Stimulated activated CD8-positive, alpha-beta memory T cell treated with anti-CD3 and anti-CD28 coated beads, Interleukin-4, amount 100 ng/mL, for 4 hours (primary cell): ENCODE results near the gene TAAR1.
"Not testable (repeated sequence)": the region's sequence is repeated elsewhere in the genome, so short reads cannot be mapped to it uniquely, and the experiment has no call there.

ENCODE experiments used
- DNase-seq, 2 donors: peaks; one replicate each; pipeline ENCODE4 v3.0.0-alpha.2; 2020; ENCODE audit warnings: low read depth in 2 of 2, low spot score in 1 of 2

The TAAR1 gene

DNA sequence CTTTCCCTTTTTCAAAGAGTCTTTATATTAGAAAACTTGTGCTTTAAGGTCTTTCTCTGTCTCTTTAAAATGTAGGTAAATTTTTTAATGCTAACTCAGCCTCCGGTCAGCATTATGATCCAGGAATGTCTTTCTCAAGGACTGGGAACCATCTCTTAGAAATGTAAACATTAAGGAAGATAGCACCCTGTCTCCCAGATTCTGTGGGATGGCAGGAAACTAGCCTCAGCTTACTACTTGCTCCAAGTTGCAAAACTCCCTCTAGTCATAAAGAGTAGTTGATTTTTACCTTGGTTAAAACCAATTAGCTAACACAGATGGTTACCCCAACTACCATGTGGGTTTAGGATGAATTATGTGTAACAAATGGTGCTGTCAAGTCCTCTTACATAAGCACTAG is 4.7 kb upstream of the TAAR1 start:
- DNase-seq = no peak

DNA sequence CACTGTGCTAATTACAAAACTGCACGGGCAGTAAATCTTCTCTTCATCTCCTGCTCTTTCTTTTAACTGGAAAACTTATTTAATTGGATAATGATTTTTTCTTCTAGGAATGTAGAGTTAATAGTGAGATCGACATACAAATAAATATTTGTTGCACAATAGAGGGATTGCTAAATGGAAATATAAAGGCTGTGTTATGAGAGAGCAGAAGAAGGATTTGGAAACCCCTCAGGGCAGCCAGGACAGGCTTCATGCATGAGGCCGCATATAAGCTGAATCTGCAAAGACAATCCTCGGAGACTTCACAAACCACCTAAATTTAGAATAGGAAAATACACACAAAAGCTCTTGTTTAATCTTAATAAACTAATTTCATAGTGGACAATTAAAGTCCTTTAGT is 2.9 kb upstream of the TAAR1 start:
- no peak for DNase-seq

DNA sequence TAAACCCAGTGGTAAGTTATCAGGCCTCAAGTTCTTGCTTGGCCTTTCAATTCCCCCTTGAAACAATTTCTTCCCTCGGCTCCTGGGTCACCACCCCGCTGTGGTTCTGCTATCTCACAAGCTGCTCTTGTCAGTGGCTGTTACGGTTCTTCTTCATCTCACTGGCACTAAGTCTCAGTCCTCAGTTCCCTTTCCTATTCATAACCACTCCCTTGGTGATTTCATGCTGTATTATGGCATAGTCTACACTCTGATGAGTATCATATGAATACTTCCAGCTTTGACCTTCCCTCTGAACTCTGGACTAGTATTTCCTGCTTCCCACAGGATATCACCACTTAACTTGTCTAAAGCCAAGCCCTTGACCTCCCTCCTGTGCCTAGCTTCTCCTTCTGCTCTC is 7.9 kb downstream of the TAAR1 start:
- no peak for DNase-seq

DNA sequence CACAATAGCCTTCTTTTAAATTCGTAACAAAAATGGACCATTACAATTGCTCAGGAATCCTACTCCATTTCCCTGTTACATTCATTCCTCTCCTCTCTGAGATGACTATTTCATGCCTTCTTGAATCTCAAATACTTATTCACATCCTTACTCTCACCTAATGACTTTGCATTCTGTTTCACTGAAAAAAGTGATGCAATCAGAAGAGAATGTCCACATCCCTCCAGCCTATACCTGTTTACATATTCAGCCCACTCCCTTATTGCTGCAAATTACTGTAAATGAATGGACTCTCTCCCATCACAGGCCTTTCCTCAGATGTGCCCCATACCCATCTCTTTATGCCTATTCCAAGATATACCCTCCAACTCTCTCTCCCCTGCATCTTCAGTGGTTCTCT is 8.6 kb downstream of the TAAR1 start:
- DNase-seq = no peak

DNA sequence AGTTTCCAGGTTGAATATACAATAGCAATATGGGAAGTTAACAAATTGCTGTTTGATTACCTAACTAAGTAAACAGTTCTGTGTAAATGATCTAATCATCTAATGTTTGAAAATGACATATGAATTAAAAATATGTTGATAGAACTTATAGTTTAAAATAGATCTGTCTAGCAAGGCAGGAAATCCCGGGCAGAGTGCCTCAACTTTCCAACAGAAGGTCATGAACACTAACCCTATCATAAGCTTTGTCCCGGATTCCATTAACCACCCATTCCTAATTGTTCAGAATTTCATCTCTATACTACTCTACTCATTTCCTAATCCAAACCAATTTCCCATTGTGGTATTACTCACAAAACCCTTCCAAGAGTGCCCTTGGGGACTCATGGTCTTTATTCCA is 10.2 kb downstream of the TAAR1 start:
- no peak for DNase-seq

DNA sequence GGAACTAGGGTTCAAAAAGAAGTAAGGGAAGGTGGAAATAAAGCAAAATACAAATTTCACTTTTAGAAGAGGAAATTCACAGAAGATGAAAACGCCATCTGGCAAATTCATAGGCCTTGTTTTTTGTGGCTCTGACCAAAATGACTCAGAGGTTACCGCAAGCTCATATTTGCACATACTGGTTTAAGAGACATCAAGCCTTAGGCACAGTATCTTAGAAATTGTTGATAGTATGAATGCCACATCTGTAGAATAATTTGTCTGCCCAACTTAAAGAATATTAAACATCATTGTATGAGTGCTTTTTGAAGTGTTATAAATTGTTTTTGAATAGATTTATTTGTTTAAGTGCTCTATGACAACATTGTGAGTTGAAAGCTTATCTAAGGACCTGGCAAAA is 10.6 kb downstream of the TAAR1 start:
- DNase-seq = no peak

DNA sequence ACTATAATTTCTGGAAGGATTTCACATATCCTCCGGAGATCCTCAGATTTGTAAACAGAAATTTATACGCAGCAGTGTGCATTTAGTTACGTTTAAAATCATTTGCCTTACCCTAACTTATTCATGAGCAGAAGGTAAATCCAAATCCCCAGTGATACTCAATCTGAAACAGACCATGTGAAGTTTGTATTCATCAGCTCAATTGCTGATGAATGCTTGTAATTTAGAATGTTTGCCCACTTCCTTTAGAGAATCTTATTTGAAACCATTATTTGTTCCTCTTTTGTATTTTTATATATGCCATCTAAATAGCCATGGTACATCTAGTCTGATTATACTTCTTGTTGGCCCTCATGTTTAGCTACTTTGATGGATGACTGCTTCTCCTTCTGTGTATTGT is 15.4 kb downstream of the TAAR1 start:
- DNase-seq = no peak

DNA sequence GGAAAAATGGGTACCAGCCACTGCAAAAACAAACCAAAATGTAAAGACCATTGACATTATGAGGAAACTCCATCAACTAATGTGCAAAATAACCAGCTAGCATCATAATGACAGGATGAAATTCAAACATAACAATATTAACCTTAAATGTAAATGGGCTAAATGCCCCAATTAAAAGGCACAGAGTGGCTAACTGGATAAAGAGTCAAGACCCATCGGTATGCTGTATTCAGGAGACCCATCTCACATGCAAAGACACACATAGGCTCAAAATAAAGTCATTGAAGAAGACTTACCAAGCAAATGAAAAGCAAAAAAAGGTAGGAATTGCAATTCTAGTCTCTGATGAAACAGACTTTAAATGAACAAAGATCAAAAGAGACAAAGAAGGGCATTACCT is 21.8 kb downstream of the TAAR1 start:
- not testable (repeated sequence) for DNase-seq

DNA sequence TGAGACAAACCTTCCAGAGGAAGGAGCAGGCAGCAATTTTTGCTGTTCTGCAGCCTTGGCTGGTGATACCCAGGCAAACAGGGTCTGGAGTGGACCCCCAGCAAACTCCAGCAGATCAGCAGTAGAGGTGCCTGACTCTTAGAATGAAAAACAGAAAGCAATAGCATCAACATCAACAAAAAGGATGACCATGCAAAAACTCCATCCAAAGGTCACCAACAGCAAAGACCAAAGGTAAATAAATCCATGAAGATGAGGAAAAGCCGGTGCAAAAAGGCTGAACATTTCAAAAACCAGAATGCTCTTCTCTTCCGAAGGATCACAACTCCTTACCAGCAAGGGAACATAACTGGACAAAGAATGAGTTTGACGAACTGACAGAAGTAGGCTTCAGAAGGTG is 23.1 kb downstream of the TAAR1 start:
- DNase-seq = not testable (repeated sequence)

DNA sequence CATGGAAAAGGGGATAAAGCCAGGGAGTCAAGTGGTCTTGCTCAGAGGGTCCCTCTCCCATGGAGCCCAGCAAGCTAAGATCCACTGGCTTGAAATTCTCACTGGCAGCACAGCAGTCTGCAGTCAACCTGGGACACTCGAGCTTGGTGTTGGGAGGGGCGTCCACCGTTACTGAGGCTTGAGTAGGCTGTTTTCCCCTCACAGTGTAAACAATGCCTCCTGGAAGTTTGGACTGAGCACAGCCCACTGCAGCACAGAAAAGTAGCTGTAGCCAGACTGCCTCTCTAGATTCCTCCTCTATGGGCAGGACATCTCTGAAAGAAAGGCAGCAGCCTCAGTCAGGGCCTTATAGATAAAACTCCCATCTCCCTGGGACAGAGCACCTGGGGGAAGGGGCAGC is 23.7 kb downstream of the TAAR1 start:
- DNase-seq = not testable (repeated sequence)

DNA sequence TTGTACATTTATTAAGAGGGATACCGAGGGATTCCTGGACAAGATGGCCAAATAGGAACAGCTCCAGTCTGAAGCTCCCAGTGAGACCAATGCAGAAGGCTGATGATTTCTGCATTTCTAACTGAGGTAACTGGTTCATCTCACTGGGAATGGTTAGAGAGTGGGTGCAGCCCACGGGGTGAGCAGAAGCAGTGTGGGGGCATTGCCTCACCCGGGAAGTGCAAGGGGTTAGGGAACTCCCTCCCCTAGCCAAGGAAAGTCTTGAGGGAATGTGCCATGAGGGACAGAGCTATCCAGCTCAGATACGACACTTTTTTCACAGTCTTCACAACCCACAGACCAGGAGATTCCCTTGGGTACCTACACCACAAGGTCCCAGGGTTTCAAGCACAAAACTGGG is 24.2 kb downstream of the TAAR1 start:
- DNase-seq = no peak

DNA sequence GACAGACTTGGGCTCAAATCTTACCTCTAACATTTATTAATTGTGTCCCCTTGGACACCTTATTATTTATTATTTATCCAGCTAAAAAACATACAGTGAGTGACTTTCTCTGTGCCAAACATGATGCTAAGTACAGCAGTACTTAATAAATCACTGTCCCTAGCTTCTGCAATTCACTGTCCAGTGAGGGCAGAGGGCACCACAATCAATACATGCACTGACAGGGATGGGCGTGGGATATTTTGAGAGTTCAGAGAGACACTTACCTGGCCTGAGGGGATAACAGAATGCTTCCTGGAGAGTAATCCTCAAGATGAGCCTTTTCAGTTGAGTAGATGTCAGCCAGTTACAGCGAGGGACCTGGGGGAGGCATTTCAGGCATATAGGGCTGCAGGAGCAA is 25.6 kb downstream of the TAAR1 start:
- no peak for DNase-seq

DNA sequence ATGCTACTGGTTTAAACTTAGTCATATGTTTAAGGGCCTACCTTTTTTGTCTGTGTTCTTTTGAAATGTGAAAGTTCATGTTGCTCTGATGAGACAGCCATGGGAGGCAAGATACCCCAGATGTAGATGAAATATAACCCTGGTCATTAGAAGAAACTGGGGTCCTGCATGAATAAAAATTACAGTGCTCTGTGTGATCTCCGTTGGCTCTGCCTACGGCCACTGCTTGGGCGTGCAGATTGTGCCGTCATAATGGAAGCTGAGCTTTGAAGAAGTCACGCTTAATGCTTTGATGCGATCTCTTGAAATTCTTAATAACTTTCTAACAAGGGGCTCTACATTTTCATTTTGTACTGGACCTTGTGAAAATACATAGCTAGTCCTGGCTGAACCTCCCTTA is 34.8 kb downstream of the TAAR1 start, which contains the start of gene TAAR2:
TSS of gene TAAR2 (minus strand) at position 101 of the 400 bp plus-strand sequence. CDS start at position 101, 0 bp downstream.
- DNase-seq = no peak

DNA sequence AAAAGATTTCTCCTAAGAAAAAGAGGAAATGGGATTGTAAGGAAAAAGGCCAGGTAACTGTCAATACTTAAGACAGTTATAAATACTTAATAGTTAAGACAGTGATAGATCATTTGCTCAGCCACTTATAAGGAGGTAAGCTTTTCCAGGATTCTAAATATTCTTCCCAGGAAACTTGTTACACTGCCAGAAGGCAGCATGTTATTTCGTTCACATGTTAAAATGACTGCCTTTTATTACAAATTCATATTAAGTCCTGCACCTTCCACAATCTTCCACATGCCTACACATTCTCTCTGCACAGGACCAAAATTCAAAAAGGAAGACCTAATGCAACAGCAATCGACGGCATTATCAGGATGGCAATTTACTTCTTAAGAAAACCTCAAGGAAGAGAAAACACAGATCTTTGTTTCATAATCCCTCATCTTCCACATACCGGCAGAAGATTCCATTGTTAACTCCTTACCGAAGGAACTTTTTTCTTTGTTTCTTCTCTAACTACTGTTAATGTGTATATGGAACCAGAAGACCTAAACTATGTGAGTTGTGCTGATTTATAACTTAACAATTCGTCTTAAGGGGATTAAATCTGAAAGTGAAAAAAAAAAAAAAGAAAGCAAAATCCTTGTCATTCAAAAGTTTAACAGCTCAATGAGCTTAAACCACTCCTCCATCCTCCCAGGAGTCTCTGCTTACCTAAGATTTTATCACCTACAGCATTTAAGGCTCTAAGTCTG is 35.7 kb downstream of the TAAR1 start:
- no peak for DNase-seq

DNA sequence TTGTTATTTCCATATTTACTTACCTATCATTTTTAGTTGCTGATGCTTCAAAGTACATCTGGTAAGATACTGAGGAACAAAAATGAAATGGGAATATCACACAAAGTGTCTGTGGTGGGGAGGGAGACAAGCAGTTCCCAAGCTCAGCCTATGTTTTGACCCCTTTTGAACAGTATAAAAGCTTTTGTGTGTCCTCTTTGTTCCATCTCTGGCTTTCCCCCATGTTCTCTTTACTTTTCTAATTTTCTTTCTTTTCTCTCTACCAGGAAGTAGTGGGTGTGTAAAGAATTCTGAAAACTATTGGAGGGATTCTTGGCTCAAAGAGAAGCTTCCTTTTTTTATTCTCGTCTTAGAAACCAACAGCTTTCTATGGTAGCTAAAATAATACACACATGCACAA is 42.3 kb downstream of the TAAR1 start:
- no peak for DNase-seq

DNA sequence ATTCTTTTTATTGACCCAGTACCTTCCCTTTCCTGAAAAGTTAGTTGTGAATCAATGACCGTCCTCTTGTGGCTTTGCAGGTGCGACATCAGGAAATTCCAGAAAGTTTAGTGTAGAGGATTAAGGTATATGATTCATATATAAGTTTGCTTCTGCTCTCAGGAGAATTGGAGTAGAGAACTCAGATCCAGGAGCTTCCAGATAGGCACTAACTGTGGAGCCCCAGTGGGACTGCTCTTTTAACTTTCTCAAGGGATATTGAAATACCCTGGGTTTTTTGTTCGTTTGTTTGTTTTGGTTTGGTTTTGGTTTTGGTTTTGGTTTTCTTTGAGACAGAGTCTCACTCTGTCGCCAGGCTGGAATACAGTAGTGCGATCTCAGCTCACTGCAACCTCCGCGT is 44.4 kb downstream of the TAAR1 start:
- no peak for DNase-seq

DNA sequence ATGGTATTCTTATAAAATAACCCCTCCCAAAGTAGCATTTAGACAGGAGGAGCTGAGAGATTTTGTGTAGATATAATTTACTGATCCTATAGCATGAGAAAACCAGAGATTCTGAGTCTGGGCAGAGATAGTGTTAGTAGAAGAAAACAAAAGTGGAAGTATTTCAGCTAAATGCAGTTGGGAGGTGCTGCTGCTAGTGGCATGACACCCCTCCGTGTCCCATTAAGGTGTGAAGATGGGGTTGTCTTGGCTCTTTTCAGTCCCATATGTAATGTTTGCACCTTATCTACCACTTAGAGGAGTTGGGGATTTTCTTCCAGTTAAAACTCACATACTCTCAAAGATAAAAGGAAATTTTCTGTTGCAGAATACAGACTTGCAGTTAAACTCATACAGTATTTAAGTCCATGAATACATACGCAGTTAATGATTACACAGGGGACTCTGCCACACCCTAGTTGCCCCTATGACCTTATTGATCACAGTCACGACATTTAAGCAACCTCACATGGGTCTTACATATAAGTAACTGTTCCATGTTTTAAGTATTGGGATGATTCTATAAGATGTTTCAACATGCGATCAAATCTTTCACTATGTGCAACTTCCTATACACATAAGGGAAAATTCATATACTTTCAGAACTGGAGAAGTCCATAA is 46.4 kb downstream of the TAAR1 start:
- no peak for DNase-seq

DNA sequence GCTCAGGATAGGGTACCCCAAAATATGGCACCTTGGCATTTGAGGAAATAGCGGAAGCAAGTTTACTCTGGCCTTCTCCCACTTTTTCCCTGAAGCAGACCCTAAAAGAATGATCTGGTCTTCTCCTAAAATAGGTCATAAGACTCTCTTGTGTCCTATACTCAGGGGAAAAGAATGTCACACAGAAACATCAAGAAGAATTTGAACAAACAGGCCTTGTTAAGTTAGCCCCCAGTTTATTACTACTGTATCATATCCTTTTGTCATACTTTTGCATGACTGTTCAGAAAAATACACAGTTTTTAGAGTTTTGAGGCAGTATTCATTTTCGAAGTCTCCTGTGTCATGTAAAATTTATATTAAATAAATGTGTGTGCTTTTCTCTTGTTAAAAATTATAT is 47.4 kb downstream of the TAAR1 start:
- no peak for DNase-seq

DNA sequence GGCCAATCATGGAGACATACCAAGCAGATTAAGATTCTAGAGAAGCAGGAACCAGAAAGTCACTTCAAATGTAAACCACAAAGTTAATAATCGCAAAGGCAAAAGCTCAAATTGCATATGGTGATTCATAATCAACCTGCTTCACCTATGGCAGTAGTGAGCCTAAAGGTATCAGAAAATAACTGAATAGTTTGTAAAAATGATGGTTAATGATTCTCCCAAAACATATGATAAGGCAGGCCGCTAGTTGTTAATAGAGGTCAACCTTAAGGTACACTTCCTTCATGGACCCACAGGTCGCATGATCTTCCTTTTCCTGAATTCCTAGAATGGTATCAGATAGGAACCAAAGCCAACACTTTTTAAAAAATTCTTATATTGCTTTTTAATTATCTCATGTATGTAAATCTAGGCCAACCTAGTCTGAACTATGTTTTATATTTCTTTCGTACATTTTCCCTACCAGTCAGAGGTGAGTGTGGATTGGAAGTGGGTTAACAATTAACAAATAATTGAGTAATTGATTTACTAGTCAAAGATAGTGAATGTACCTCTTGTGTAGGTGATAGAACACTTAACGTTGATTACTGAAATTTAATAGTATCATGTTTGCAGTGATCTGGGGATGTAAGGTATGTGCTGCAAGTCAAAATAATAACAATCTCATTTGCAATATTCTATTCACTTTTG is 51.3 kb downstream of the TAAR1 start:
- DNase-seq = no peak

DNA sequence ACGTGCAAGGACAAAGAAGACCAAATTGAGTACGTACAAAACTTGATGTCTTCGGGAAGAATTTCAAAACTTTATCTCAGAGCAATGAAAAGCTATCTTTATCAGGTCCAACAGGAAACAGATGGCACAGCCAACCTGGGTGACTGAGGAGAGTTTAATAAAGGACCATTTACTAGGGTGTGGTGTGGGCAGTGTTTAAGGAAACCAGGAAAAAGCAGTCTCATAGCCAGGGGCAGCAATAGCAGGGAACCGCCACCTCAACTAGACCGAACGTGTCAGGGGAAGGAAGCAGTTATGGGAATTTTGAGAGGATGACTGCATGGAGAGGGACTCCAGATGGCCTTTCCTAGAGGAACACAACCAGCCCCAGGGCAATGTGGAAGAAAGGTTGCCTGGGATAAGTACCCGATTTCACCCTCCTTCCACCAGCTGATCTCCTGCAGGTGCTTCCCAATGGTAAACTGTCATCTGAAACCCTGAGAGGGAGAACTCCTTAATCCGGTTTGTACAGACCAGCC is 54.3 kb downstream of the TAAR1 start:
- no peak for DNase-seq

DNA sequence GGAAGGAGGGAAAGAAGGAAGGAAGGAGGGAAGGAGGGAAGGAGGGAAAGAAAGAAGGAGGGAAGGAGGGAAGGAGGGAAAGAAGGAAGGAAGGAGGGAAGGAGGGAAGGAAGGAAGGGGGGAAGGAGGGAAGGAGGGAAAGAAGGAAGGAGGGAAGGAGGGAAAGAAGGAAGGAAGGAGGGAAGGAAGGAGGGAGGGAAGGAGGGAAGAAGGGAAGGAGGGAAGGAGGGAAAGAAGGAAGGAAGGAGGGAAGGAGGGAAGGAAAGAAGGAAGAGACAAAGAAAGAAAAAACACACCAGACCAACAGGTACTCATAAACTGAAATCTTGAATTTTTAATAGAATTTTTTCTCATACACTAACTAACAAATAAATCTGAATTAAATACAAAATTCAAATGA is 58.1 kb downstream of the TAAR1 start:
- not testable (repeated sequence) for DNase-seq

DNA sequence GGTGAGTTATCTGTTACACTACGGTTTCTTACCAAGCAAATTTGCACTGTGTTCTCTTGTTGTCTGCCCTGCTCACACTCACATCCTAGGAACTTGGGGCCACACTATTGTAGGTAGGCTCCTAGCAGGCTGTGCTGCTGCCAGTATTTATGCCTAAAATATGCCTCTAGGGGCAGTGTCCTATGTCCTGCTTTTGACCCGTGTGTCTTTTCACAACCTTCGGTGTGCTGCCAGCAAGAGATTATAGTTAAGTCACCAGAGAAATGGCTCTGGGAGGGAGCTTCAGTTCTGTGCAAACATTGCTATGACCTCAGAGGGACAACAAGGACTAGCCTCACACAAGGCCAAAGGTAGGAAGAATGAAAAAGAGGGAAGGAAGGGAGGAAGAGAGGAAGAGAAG is 60.5 kb downstream of the TAAR1 start:
- no peak for DNase-seq
